H9 (cell line): ENCODE measurements around the gene HS6ST2. TPM values are rescaled to one million over a fixed set of nuclear protein-coding genes. Genes with fewer than 3 reads are reported as not detected.
"Not testable (repeated sequence)": the region's sequence is repeated elsewhere in the genome, so short reads cannot be mapped to it uniquely, and the experiment has no call there.

ENCODE experiments used
- DNase-seq: peaks from one replicate; pipeline ENCODE4 v3.0.0-alpha.2; 2017
- H2AFZ ChIP-seq: one replicate; pipeline ENCODE4 v1.6.1; 2013; ENCODE audit warnings: mild to moderate bottlenecking, low read length, control low read depth, moderate library complexity
- H2AK5ac ChIP-seq: 2 replicates; pipeline ENCODE4 v1.6.1; 2013; ENCODE audit warnings: low read length, control low read depth, mixed read lengths; ENCODE audit not compliant: insufficient read length
- H2BK120ac ChIP-seq: one replicate; pipeline ENCODE4 v1.6.1; 2013; ENCODE audit warnings: low read depth, mild to moderate bottlenecking, low read length, control low read depth, inconsistent platforms; ENCODE audit not compliant: poor library complexity, severe bottlenecking
- H2BK12ac ChIP-seq: 2 replicates; pipeline ENCODE4 v1.6.1; 2013; ENCODE audit warnings: low read length, control low read depth, mixed read lengths, low read depth; ENCODE audit not compliant: insufficient read length
- H2BK15ac ChIP-seq: 2 replicates; pipeline ENCODE4 v1.6.1; 2013; ENCODE audit warnings: low read depth, low read length, control low read depth
- H2BK20ac ChIP-seq: one replicate; pipeline ENCODE4 v1.6.1; 2013; ENCODE audit warnings: low read depth, mild to moderate bottlenecking, low read length, control low read depth, inconsistent platforms; ENCODE audit not compliant: poor library complexity, severe bottlenecking
- H2BK5ac ChIP-seq: 2 replicates; pipeline ENCODE4 v1.6.1; 2013; ENCODE audit warnings: low read length, control low read depth, mixed read lengths; ENCODE audit not compliant: insufficient read length
- H3K14ac ChIP-seq: 2 replicates; pipeline ENCODE4 v1.6.1; 2013; ENCODE audit warnings: low read length, control low read depth; ENCODE audit not compliant: insufficient read depth
- H3K18ac ChIP-seq: 2 replicates; pipeline ENCODE4 v1.6.1; 2013; ENCODE audit warnings: low read depth, mild to moderate bottlenecking, mixed read lengths, low read length, control low read depth; ENCODE audit not compliant: insufficient read length
- H3K23ac ChIP-seq: 2 replicates; pipeline ENCODE4 v1.6.1; 2013; ENCODE audit warnings: low read length, control low read depth, mixed read lengths, low read depth; ENCODE audit not compliant: insufficient read length
- H3K23me2 ChIP-seq: 2 replicates; pipeline ENCODE4 v1.6.1; 2013; ENCODE audit warnings: low read depth, mild to moderate bottlenecking, mixed read lengths, low read length, control low read depth; ENCODE audit not compliant: insufficient read length, poor library complexity, severe bottlenecking
- H3K27ac ChIP-seq: 2 replicates; pipeline ENCODE4 v1.5.1; 2013; ENCODE audit warnings: low read length, control low read depth, mixed read lengths, low read depth; ENCODE audit not compliant: insufficient read length
- H3K27me3 ChIP-seq: 2 replicates; pipeline ENCODE4 v1.6.1; 2013; ENCODE audit warnings: low read length, control low read depth, inconsistent platforms; ENCODE audit not compliant: insufficient read depth
- H3K4ac ChIP-seq: 2 replicates; pipeline ENCODE4 v1.6.1; 2013; ENCODE audit warnings: low read depth, mild to moderate bottlenecking, control low read depth, inconsistent platforms, low read length, moderate library complexity
- H3K4me1 ChIP-seq: 2 replicates; pipeline ENCODE4 v1.6.1; 2013; ENCODE audit warnings: low read length, control low read depth, inconsistent platforms; ENCODE audit not compliant: insufficient read depth
- H3K4me2 ChIP-seq: 2 replicates; pipeline ENCODE4 v1.6.1; 2013; ENCODE audit warnings: low read length, control low read depth, mixed read lengths; ENCODE audit not compliant: insufficient read length, insufficient read depth
- H3K56ac ChIP-seq: 2 replicates; pipeline ENCODE4 v1.6.1; 2013; ENCODE audit warnings: low read depth, mild to moderate bottlenecking, mixed read lengths, low read length, control low read depth; ENCODE audit not compliant: insufficient read length
- H3K79me1 ChIP-seq: 2 replicates; pipeline ENCODE4 v1.6.1; 2013; ENCODE audit warnings: low read depth, mild to moderate bottlenecking, moderate library complexity, low read length, control low read depth, inconsistent platforms; ENCODE audit not compliant: insufficient read depth, poor library complexity, severe bottlenecking
- H3K79me2 ChIP-seq: 2 replicates; pipeline ENCODE4 v1.6.1; 2013; ENCODE audit warnings: low read length, control low read depth, inconsistent platforms; ENCODE audit not compliant: insufficient read depth
- H3K9ac ChIP-seq: 2 replicates; pipeline ENCODE4 v1.6.1; 2013; ENCODE audit warnings: low read length, control low read depth, mixed read lengths; ENCODE audit not compliant: insufficient read length; ENCODE audit errors: extremely low read depth
- H3K9me3 ChIP-seq: one replicate; pipeline ENCODE4 v1.6.1; 2013; ENCODE audit warnings: low read depth, low read length, inconsistent platforms; ENCODE audit not compliant: control insufficient read depth
- H3T11ph ChIP-seq: one replicate; pipeline ENCODE4 v1.6.1; 2013; ENCODE audit warnings: mild to moderate bottlenecking, low read length, control low read depth, inconsistent platforms
- H4K20me1 ChIP-seq: one replicate; pipeline ENCODE4 v1.6.1; 2013; ENCODE audit not compliant: control insufficient read depth, insufficient read length, insufficient read depth
- H4K5ac ChIP-seq: 2 replicates; pipeline ENCODE4 v1.6.1; 2013; ENCODE audit warnings: low read depth, mild to moderate bottlenecking, mixed read lengths, low read length, control low read depth; ENCODE audit not compliant: insufficient read length
- H4K8ac ChIP-seq: replicated peaks from 2 replicates; pipeline ENCODE4 v1.6.1; 2013; ENCODE audit warnings: low read length, control low read depth, mixed read lengths, low read depth; ENCODE audit not compliant: insufficient read length
- H4K91ac ChIP-seq: 2 replicates; pipeline ENCODE4 v1.6.1; 2013; ENCODE audit warnings: low read depth, mild to moderate bottlenecking, moderate library complexity, mixed read lengths, low read length, control low read depth; ENCODE audit not compliant: insufficient read length
- H3K27ac Mint-ChIP-seq, 3 experiments: 2 replicates in 2 of 3; 3 replicates in 1 of 3; pipeline ENCODE4 v1.8.0; 2020 to 2021; ENCODE audit warnings: mixed read lengths in 3 of 3, mild to moderate bottlenecking in 1 of 3, moderate library complexity in 1 of 3
- H3K27me3 Mint-ChIP-seq: 2 replicates; pipeline ENCODE4 v1.8.0; 2021; ENCODE audit warnings: low read depth, mild to moderate bottlenecking, moderate library complexity, mixed read lengths
- H3K36me3 Mint-ChIP-seq, 3 experiments: 2 replicates in 2 of 3; 3 replicates in 1 of 3; pipeline ENCODE4 v1.8.0; 2020 to 2021; ENCODE audit warnings: low read depth in 3 of 3, mixed read lengths in 3 of 3; ENCODE audit not compliant: insufficient read depth in 1 of 3
- H3K4me1 Mint-ChIP-seq, 2 experiments: 2 replicates each; pipeline ENCODE4 v1.8.0; 2020; ENCODE audit warnings: mixed read lengths in 2 of 2
- H3K4me3 Mint-ChIP-seq, 2 experiments: 2 replicates in 1 of 2; 3 replicates in 1 of 2; pipeline ENCODE4 v1.8.0; 2020 to 2021; ENCODE audit warnings: mild to moderate bottlenecking in 2 of 2, mixed read lengths in 2 of 2, moderate library complexity in 1 of 2
- H3K9me3 Mint-ChIP-seq, 2 experiments: 2 replicates in 1 of 2; 3 replicates in 1 of 2; pipeline ENCODE4 v1.8.0; 2020; ENCODE audit warnings: mild to moderate bottlenecking in 2 of 2, mixed read lengths in 2 of 2, moderate library complexity in 1 of 2
- WGBS: extraction: QIAGEN DNeasy Blood & Tissue Kit; methylation state at CpG from one replicate; pipeline ENCODE4 v1.1.7; 2013; ENCODE audit warnings: missing lambda C conversion rate, low lambda C conversion rate, mixed read lengths; ENCODE audit not compliant: insufficient read length; ENCODE audit errors: extremely low coverage; 5-methylcytosine and 5-hydroxymethylcytosine counted together
- total RNA-seq: library from RNA; stranded (reverse); gene quantifications from 2 replicates; pipeline ENCODE4 v1.2.1, GENCODE V29; 2021
- TF ChIP-seq, protein P1 (sequence below): fragments of 200-600 bp; sonication (generic); conservative IDR thresholded peaks from 3 replicates; pipeline ENCODE4 v1.8.0; 2021; ENCODE audit warnings: antibody characterized with exemption, mild to moderate bottlenecking

The HS6ST2 gene
- total RNA-seq, 1 experiment from 2014 or later: 4.8 TPM

- Histone ChIP-seq H2BK120ac (no peak overlapping the region), H3K23me2 (no peaks in the 10 kb centered on the region), H3K27me3 (no peaks in the 10 kb centered on the region), H2BK5ac (no peak overlapping the region), H2AFZ (no peak overlapping the region), H3K9me3 (no peaks in the 10 kb centered on the region), H3K79me1 (no peaks in the 10 kb centered on the region), H2BK20ac (no peak overlapping the region), H3K14ac (no peak overlapping the region), H3T11ph (no peak overlapping the region), H4K20me1 (no peaks in the 10 kb centered on the region), H3K23ac (no peak overlapping the region), H3K9ac (no peak overlapping the region), H2AK5ac (no peak overlapping the region), H3K4me1 (peaks cover 9% of the 10 kb centered on the region), H2BK12ac (no peak overlapping the region), H4K5ac (no peak overlapping the region), H3K18ac (no peak overlapping the region), H4K91ac (no peak overlapping the region), H4K8ac (no peak overlapping the region), H3K56ac (no peak overlapping the region), H3K79me2 (no peaks in the 10 kb centered on the region), H3K4ac (no peak overlapping the region), H2BK15ac (no peak overlapping the region), H3K4me2 (no peak overlapping the region), H3K27ac (no peak overlapping the region)
- H3K4me1 Mint-ChIP-seq: peaks cover 16 to 17% of the 10 kb centered on the region in 2 experiments
- H3K4me3 Mint-ChIP-seq: no peak overlapping the region
- peaks cover 1% of the 10 kb centered on the region; the same call in 1 of the 2 replicates for H3K27me3 Mint-ChIP-seq
- DNase-seq: no peak
- TF ChIP-seq, protein P1, sequence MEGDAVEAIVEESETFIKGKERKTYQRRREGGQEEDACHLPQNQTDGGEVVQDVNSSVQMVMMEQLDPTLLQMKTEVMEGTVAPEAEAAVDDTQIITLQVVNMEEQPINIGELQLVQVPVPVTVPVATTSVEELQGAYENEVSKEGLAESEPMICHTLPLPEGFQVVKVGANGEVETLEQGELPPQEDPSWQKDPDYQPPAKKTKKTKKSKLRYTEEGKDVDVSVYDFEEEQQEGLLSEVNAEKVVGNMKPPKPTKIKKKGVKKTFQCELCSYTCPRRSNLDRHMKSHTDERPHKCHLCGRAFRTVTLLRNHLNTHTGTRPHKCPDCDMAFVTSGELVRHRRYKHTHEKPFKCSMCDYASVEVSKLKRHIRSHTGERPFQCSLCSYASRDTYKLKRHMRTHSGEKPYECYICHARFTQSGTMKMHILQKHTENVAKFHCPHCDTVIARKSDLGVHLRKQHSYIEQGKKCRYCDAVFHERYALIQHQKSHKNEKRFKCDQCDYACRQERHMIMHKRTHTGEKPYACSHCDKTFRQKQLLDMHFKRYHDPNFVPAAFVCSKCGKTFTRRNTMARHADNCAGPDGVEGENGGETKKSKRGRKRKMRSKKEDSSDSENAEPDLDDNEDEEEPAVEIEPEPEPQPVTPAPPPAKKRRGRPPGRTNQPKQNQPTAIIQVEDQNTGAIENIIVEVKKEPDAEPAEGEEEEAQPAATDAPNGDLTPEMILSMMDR: no peak
- H3K36me3 Mint-ChIP-seq: peaks cover 2 to 22% (median 2%) of the 10 kb centered on the region in 3 experiments; a peak in 6 of 7 replicates
- no peak overlapping the region for H3K27ac Mint-ChIP-seq
- no CpG with 5 or more reads among the region's 5 CpGs for WGBS
- peaks cover 4 to 7% of the 10 kb centered on the region in 2 experiments; a peak in 3 of 5 replicates for H3K9me3 Mint-ChIP-seq
Measured at GRCh38 chrX:132883358-132883915, 75.0 kb downstream of the HS6ST2 start.

GRCh38 chrX:132880753-132881152, 77.7 kb downstream of the HS6ST2 start:
- WGBS: no CpG with 5 or more reads among the region's 2 CpGs
- H3K27ac Mint-ChIP-seq: not testable (repeated sequence)

More at GRCh38 chrX:132880753-132881152, 77.7 kb downstream of the HS6ST2 start:
- H2AFZ ChIP-seq, H3K9me3 ChIP-seq, H3K27ac ChIP-seq, H3T11ph ChIP-seq, H3K14ac ChIP-seq, H3K23me2 ChIP-seq, H4K5ac ChIP-seq, H4K91ac ChIP-seq, H3K79me2 ChIP-seq, H3K27me3 Mint-ChIP-seq, H2BK12ac ChIP-seq, H3K27me3 ChIP-seq, H3K4ac ChIP-seq, DNase-seq, H2AK5ac ChIP-seq, H3K23ac ChIP-seq, H2BK5ac ChIP-seq, H3K9ac ChIP-seq, H3K9me3 Mint-ChIP-seq, H4K20me1 ChIP-seq, H2BK20ac ChIP-seq, H3K4me2 ChIP-seq, H2BK15ac ChIP-seq, H3K56ac ChIP-seq, H3K18ac ChIP-seq, H4K8ac ChIP-seq, H3K79me1 ChIP-seq, H3K36me3 Mint-ChIP-seq, H2BK120ac ChIP-seq, H3K4me3 Mint-ChIP-seq: not testable (repeated sequence)
- peaks cover 21% of the 10 kb centered on the region for H3K4me1 ChIP-seq
- H3K4me1 Mint-ChIP-seq: peaks cover 43% of the 10 kb centered on the region in 2 experiments
